ENCODE data around the gene FBXO42.

The FBXO42 gene

DNA sequence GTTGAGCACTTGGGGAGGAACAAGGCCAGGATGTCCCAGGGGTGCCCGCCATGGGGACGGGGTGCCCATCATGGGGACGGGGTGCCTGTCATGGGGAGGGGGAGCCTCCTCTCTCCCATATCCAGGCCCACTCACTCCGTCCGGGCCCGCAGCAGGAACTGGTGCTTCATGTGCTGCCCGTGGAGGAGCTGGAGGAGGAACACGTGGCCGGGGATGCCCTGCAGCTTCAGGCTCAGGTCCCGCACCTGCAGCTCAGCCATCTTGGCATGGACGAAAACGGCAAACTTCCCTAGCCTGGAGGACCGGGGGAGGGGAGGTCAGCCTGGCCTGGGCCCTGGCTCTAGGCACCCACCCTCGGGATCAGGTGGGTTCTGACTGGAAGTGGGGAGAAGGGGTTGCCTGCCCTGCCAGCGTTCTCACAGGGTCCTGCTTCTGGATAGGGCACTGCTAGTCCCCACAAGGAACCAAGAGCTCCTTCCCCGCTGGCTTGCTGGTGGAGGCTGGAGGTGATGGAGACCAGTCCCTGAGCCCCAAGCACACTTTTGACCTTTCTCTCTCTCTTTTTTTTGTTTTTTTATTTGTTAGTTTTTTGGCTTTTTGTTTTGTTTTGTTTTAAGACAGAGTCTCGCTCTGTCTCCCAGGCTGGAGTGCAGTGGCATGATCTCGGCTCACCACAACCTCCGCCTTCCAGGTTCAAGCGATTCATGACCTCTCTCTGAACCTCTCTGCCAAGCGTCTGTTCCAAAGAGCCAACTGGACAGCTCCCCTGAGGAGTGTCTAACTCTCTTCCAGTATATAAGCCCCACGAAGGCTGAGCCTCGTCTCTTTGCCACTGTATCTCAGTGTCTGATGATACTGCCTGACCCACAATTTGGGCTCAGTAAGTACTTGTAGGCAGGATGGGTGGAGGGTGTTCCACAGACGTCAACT lies 149.7 kb downstream of the FBXO42 start:
- intact Hi-C loops (cut with DNase I), result no loop called here
- DNase-seq, result no peak

DNA sequence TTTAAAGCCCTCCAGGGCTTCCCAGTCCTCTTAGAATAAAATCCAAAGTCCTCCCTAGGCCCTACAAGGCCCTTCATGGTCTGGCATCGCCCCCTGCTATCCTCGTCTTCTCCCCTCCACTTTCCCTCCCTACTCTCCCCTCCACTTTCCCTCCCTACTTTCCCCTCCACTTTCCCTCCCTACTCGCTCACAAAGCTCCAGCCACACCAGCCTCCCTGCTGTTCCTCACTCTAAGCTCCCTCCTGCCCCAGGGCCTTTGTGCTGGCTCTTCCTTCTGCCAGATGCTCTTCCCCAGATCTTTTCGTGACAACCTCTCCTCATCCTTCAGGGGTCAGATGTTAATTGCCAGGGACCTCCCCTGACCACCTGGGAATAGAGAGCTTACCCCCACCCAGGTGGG lies 152.6 kb downstream of the FBXO42 start:
- intact Hi-C loops (cut with DNase I), result no loop called here
- no peak for DNase-seq

DNA sequence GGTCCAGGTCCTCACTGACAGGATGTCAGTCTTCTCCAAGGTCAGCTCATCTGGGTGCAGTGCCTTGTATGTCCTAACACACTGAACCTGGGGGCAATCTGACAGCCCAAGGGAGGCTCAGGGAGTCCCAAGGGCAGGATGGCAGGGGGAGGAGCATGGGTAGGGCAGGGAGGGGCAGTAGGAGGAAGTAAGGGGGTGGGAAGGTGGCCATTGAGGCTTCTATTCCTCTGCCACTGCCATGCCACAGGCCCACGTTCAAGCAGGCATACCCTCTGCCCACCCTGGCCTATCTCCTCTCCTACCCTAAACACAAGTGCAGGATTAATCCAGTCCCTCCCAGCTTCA lies 153.2 kb downstream of the FBXO42 start:
- DNase-seq, result no peak
- intact Hi-C loops (cut with DNase I), result no loop called here

DNA sequence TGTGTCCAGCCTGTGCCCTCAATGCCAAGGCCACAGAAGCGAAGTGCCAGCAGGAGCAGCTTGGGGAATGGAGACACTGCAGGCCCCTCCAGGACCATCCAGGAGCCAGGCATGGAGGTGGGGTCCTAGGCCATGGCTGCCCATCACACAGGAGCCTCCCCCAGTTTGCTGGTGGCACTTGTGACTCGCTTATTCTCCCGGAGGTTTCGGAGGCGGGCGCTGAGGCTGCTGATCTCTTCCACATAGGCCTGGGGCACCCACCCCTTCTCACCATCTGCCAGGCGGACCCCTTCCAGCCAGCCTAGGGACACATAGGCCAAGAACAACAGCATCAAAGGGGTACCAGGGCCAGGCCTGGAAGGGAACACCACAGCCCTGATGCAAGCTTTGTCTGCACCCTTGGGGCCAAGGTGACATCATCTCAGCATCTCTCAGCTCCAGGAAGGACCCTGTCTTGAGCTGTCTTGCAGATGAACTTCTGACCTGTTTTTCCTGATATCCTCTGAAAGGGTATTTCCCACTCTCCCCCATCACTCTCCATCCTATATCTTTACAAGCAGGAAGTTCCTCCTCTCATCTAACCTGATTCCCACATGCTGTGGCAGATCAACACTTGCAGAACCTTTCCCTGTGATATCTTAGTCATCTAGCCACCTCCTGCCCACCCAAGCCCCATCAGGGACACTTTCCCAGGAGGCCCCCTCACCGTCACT lies 153.7 kb downstream of the FBXO42 start:
- intact Hi-C loops (cut with DNase I), result no loop called here
- no peak for DNase-seq

DNA sequence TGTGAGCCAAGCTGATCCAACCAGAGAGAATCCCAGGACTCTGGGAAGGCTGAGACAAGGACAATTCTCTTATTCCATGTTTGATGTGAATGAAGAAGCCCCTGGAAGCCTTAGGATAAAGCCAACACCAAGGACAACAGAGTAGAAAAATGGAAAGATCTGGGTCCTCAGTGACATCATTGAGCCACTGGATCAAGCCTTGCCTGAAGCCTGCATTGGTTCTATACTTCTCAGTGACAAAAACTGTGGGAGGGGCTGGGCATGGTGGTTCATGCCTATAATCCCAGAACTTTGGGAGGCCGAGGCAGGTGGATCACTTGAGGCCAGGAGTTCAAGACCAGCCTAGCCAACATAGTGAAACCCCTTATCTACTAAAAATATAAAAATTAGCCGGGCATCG lies 155.4 kb downstream of the FBXO42 start:
- no peak for DNase-seq
- intact Hi-C loops (cut with DNase I), result no loop called here

Data from head of caudate nucleus (tissue), 42 donors.